K562 (cell line): ENCODE measurements around the gene CEMIP2. TPM values are rescaled to one million over a fixed set of nuclear protein-coding genes. Genes with fewer than 3 reads are reported as not detected.

Experiments
- polyA plus RNA-seq, 8 experiments: library from polyadenylated mRNA; depleted of rRNA in 4 of 8; stranded (reverse) in 5 of 8; unstranded in 3 of 8; fragments of >200 nt; fragmentation: Nextera tagmentation in 2 of 8; fragmentation: Illumina TruSeq in 1 of 8; extraction: Ambion mirVana in 2 of 8; extraction: Trizol in 1 of 8; gene quantifications; 2 replicates each; pipeline versions ENCODE4 v1.2.1 to v1.2.3, GENCODE V29; 2011 to 2014; ENCODE audit warnings: inconsistent platforms in 1 of 8, missing spikeins in 1 of 8
- total RNA-seq, 7 experiments: library from RNA; depleted of rRNA in 6 of 7; stranded (reverse); fragments of >200 nt in 6 of 7; fragmentation: Illumina TruSeq in 2 of 7; extraction: Trizol in 2 of 7; gene quantifications; 2 replicates each; pipeline versions ENCODE4 v1.2.1 to v1.2.3, GENCODE V29; 2011 to 2021; ENCODE audit warnings: low replicate concordance in 1 of 7
- TF ChIP-seq, protein P1 (sequence below): sonication (generic); formaldehyde crosslinking; IDR thresholded peaks from 2 replicates; pipeline ENCODE4 v1.8.1; 2023; ENCODE audit warnings: missing genetic modification reagents, mild to moderate bottlenecking, borderline replicate concordance
- TF ChIP-seq, protein P2 (sequence below): fragments of 250-450 bp; sonication (Bioruptor Pico); IDR thresholded peaks from 2 replicates; pipeline ENCODE4 v1.9.0; 2021; ENCODE audit warnings: mild to moderate bottlenecking, inconsistent platforms

Gene CEMIP2
- total and polyA plus RNA-seq, 9 of the 15 experiments (the other 6 are each of a cell fraction or from before 2014, with no cell fraction given) = 5.4 to 29.9 (median 14.2) TPM

DNA sequence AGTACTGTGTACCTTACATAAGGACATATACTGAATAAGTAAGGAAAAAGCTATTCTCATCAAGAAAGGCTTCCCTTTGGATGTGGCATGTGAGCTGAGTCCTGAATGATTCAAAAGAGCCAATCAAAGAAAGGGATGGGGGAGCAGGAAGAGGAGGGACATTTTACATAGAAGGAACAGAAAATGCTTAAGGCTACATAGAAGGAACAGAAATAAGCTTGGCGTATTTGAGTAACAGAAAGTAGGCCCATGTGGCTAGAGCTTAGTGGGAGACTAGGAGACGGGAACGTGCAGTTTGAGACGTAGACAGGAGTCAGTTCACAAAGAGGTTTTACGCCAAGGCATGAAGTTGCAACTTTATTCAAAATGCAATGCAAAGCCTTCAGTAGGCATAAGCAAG is 126.3 kb downstream of the CEMIP2 start (continued):
- TF ChIP-seq, protein P1, sequence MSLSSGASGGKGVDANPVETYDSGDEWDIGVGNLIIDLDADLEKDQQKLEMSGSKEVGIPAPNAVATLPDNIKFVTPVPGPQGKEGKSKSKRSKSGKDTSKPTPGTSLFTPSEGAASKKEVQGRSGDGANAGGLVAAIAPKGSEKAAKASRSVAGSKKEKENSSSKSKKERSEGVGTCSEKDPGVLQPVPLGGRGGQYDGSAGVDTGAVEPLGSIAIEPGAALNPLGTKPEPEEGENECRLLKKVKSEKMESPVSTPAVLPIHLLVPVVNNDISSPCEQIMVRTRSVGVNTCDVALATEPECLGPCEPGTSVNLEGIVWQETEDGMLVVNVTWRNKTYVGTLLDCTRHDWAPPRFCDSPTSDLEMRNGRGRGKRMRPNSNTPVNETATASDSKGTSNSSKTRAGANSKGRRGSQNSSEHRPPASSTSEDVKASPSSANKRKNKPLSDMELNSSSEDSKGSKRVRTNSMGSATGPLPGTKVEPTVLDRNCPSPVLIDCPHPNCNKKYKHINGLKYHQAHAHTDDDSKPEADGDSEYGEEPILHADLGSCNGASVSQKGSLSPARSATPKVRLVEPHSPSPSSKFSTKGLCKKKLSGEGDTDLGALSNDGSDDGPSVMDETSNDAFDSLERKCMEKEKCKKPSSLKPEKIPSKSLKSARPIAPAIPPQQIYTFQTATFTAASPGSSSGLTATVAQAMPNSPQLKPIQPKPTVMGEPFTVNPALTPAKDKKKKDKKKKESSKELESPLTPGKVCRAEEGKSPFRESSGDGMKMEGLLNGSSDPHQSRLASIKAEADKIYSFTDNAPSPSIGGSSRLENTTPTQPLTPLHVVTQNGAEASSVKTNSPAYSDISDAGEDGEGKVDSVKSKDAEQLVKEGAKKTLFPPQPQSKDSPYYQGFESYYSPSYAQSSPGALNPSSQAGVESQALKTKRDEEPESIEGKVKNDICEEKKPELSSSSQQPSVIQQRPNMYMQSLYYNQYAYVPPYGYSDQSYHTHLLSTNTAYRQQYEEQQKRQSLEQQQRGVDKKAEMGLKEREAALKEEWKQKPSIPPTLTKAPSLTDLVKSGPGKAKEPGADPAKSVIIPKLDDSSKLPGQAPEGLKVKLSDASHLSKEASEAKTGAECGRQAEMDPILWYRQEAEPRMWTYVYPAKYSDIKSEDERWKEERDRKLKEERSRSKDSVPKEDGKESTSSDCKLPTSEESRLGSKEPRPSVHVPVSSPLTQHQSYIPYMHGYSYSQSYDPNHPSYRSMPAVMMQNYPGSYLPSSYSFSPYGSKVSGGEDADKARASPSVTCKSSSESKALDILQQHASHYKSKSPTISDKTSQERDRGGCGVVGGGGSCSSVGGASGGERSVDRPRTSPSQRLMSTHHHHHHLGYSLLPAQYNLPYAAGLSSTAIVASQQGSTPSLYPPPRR (CRISPR knock-in tag) = no peak
- TF ChIP-seq, protein P2, sequence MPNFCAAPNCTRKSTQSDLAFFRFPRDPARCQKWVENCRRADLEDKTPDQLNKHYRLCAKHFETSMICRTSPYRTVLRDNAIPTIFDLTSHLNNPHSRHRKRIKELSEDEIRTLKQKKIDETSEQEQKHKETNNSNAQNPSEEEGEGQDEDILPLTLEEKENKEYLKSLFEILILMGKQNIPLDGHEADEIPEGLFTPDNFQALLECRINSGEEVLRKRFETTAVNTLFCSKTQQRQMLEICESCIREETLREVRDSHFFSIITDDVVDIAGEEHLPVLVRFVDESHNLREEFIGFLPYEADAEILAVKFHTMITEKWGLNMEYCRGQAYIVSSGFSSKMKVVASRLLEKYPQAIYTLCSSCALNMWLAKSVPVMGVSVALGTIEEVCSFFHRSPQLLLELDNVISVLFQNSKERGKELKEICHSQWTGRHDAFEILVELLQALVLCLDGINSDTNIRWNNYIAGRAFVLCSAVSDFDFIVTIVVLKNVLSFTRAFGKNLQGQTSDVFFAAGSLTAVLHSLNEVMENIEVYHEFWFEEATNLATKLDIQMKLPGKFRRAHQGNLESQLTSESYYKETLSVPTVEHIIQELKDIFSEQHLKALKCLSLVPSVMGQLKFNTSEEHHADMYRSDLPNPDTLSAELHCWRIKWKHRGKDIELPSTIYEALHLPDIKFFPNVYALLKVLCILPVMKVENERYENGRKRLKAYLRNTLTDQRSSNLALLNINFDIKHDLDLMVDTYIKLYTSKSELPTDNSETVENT (CRISPR knock-in tag) = no peak
- TF ChIP-seq, all 486 proteins: peak for 0
